ENCODE data around the gene CHL1. TPM values are rescaled to one million over a fixed set of nuclear protein-coding genes. Genes with fewer than 3 reads are reported as not detected.

CHL1 gene
- total RNA-seq, 2 donors from 2014 or later = 6.1 to 10.5 TPM

DNA sequence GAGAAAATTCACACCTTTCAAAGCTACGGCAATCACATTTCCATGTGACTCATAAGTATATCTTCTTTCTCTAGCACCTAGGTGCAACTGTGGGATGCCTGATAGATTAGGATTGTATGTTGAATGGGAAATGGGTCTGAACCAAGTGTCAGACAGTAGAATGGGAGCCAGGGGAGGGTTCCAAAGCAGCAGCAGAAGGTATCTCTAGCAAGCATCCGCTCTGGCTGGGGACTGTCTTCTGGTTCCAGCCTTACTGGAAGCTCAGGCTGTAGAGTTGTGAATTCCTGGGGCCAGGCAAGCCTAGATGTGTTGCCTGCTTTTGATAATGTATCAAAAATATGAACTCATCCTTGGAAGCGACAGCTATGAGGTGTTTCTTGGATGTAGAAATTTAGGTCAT is 2.1 kb upstream of the CHL1 start:
- Histone ChIP-seq H3K36me3 (no peaks in the 10 kb centered on the region), H3K9me3 (no peaks in the 10 kb centered on the region), H3K27ac (no peak overlapping the region), H3K4me3 (no peak overlapping the region), H3K27me3 (replicated peaks; ENCODE audit: insufficient read depth) (no peaks in the 10 kb centered on the region), H3K4me1 (replicated peaks) (no peaks in the 10 kb centered on the region)
- intact Hi-C loops (cut with DNase I) = no loop called here
- no peak for TF ChIP-seq POLR2AphosphoS5 (IDR thresholded peaks at IDR 0.05)
- TF ChIP-seq, protein P1, sequence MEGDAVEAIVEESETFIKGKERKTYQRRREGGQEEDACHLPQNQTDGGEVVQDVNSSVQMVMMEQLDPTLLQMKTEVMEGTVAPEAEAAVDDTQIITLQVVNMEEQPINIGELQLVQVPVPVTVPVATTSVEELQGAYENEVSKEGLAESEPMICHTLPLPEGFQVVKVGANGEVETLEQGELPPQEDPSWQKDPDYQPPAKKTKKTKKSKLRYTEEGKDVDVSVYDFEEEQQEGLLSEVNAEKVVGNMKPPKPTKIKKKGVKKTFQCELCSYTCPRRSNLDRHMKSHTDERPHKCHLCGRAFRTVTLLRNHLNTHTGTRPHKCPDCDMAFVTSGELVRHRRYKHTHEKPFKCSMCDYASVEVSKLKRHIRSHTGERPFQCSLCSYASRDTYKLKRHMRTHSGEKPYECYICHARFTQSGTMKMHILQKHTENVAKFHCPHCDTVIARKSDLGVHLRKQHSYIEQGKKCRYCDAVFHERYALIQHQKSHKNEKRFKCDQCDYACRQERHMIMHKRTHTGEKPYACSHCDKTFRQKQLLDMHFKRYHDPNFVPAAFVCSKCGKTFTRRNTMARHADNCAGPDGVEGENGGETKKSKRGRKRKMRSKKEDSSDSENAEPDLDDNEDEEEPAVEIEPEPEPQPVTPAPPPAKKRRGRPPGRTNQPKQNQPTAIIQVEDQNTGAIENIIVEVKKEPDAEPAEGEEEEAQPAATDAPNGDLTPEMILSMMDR (IDR thresholded peaks at IDR 0.05) = no peak
- 87% methylated on average over 3 of the region's 3 CpGs for WGBS
- DNase-seq (ENCODE audit: low spot score) = no peak

DNA sequence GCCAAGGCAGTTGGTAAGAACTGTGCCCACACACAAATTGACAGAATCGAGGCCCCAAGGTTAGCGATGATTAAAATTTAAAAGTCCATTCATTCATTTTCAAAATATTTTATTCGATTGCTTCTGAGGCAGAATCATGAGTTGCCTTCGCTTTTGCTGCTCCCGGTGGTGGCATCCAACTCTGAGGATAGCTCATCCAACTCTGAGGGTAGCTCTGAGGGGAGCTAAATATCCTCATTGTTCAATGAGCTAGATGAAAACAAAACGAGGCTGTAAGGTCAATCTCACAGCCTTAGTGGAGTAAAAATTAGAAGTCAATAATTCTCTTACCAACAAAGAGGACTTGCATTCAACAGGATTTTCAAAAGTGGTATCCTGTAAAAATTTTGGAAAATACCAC is 897 bp upstream of the CHL1 start:
- no peaks in the 10 kb centered on the region for H3K36me3 ChIP-seq
- H3K4me3 ChIP-seq = no peak overlapping the region
- 59% methylated on average over 6 of the region's 6 CpGs for WGBS
- H3K27ac ChIP-seq = no peak overlapping the region
- H3K4me1 ChIP-seq (replicated peaks) = no peaks in the 10 kb centered on the region
- intact Hi-C loops (cut with DNase I) = no loop called here
- H3K27me3 ChIP-seq (replicated peaks; ENCODE audit: insufficient read depth) = no peaks in the 10 kb centered on the region
- DNase-seq (ENCODE audit: low spot score) = no peak
- H3K9me3 ChIP-seq = no peaks in the 10 kb centered on the region
- TF ChIP-seq POLR2A (IDR thresholded peaks at IDR 0.05) (no peak), POLR2AphosphoS5 (IDR thresholded peaks at IDR 0.05) (no peak)
- TF ChIP-seq, protein P1 (IDR thresholded peaks at IDR 0.05) = no peak

DNA sequence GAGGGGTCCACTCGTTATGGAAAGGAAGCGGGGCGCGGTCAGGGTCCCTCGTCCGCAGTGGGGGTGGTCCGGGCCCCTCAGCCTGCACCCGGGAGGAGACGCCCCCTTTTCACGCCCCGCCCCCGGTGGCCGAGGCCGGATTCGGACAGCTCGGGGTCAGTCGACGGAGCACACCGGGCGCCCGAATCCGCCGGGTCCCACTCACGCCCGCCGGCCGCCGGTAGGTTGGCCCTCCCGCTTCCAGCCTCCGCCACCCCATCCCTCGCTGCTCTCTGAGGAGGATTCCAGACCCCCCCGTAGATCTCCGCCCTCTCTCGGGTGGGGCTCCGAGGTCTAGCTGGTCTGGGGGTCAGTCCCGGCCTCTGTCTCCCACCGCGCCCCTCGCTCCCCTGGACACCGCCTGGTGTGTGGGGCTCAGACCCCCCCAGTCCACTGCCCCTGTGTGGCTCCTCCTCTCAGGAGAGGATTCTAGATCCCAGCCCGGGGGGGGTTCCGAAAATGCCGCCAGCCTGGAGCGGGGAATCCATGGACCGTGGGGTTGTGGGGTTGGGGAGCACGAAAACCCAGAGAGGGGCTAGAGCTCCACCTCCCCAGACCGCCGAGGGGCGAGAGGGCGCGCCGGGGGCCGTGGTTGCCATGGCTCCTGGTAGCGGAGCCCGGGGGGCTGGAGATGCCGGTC is 725 bp downstream of the CHL1 start:
- Histone ChIP-seq H3K9me3 (no peaks in the 10 kb centered on the region), H3K4me1 (replicated peaks) (no peaks in the 10 kb centered on the region), H3K27ac (no peak overlapping the region), H3K4me3 (peak overlapping the region; percentile 41 to 48), H3K27me3 (replicated peaks; ENCODE audit: insufficient read depth) (no peaks in the 10 kb centered on the region), H3K36me3 (no peaks in the 10 kb centered on the region)
- WGBS = under 1% methylated on average over 47 of the region's 56 CpGs
- intact Hi-C loops (cut with DNase I) = no loop called here
- DNase-seq (ENCODE audit: low spot score) = no peak
- TF ChIP-seq, protein P1 (IDR thresholded peaks at IDR 0.05) = no peak

DNA sequence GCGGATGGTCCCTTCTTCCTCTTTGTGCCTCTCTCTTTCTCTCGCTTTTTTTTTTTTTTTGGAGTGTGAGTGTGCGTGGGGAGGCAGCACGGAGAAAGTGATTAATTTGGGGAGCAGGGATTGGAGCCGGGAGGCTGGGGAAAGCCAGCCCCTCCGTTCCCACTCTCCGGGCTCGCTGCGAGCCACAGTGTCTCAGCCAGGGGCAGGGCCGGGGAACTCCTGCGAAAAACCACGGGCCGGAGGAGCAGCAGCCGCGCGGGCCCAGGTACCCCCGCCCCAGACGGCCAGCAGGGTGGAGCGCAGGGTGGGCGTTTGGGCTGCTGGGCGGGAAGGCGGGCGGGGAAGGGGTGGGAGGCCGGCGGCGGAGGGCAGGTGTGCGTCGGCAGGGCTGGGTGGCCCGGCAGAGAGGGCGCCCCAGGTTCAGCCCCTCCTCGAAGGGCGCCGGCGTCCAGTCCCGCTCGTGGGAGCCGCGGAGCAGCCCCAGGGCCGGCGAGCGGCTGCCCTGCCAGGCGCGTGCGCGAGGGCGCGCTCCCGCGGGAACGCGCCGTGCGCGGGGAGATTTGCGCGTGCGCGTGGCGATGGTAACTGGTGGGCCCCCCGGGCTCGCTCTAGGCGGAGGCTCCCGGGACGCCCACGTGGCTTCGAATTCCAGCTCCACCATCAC is 1.4 kb downstream of the CHL1 start:
- H3K4me1 ChIP-seq (replicated peaks) = no peaks in the 10 kb centered on the region
- intact Hi-C loops (cut with DNase I) = no loop called here
- H3K4me3 ChIP-seq = peak overlapping the region; percentile 41 to 48
- TF ChIP-seq, protein P1 (IDR thresholded peaks at IDR 0.05) = no peak
- TF ChIP-seq POLR2A (IDR thresholded peaks at IDR 0.05) = no peak
- no peak for TF ChIP-seq POLR2AphosphoS5 (IDR thresholded peaks at IDR 0.05)
- H3K27me3 ChIP-seq (replicated peaks; ENCODE audit: insufficient read depth) = no peaks in the 10 kb centered on the region
- DNase-seq (ENCODE audit: low spot score) = no peak
- 3% methylated on average over 61 of the region's 66 CpGs for WGBS
- no peaks in the 10 kb centered on the region for H3K36me3 ChIP-seq
- H3K9me3 ChIP-seq = no peaks in the 10 kb centered on the region
- no peak overlapping the region for H3K27ac ChIP-seq

DNA sequence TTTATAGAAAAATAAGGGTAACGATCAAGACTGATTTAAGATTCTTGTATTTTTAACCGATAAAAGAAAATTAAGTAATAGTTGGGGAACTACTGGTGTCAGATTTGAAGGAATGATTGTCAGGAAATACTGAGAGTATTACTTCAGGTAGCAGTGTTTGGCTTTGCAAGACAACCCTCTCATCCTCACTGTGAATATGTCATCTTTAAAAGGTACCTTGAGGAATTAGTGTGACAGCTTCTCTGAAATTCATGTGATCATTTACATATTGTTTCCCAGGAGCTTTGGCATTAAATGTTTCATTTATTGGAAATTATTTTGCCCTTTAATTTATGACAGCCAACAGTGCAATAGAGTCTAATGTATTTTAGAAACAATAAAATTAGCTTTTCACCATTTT is 3.3 kb downstream of the CHL1 start:
- TF ChIP-seq POLR2AphosphoS5 (IDR thresholded peaks at IDR 0.05) (no peak), POLR2A (IDR thresholded peaks at IDR 0.05) (no peak)
- TF ChIP-seq, protein P1 (IDR thresholded peaks at IDR 0.05) = no peak
- Histone ChIP-seq H3K9me3 (no peaks in the 10 kb centered on the region), H3K27me3 (replicated peaks; ENCODE audit: insufficient read depth) (no peaks in the 10 kb centered on the region), H3K4me3 (no peak overlapping the region), H3K4me1 (replicated peaks) (no peaks in the 10 kb centered on the region), H3K36me3 (no peaks in the 10 kb centered on the region), H3K27ac (no peak overlapping the region)
- WGBS = 86% methylated on average over 2 of the region's 2 CpGs
- intact Hi-C loops (cut with DNase I) = no loop called here
- no peak for DNase-seq (ENCODE audit: low spot score)

Data from prostate gland (tissue), 2 donors.